RKO (cell line): ENCODE measurements around the gene SMPD3.
A peak's percentile ranks its signal among the peaks of the same experiment; 100 is the strongest.

Experiments used
- DNase-seq: peaks from one replicate; pipeline ENCODE4 v3.0.0-alpha.2; 2016; ENCODE audit warnings: low spot score

SMPD3 gene

DNA sequence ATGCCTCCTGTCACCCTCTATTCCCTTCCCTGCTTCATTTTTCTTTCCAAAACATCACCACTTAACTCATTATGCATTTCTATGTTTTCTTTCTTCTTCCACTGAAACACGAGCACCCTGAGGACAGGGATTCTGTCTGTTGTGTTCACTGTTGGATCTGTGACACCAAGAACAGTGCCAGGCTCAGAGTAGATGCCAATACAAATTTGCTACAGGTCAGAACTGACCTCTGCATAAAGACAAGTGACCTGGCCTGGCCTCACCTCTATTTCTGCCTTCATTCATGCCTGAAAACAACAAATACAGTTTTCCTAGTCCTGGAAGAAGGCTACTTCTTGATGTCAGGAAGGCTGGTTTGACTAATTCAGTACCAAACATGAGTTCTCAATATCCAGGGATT is 45.1 kb downstream of the SMPD3 start:
- no peak for DNase-seq

DNA sequence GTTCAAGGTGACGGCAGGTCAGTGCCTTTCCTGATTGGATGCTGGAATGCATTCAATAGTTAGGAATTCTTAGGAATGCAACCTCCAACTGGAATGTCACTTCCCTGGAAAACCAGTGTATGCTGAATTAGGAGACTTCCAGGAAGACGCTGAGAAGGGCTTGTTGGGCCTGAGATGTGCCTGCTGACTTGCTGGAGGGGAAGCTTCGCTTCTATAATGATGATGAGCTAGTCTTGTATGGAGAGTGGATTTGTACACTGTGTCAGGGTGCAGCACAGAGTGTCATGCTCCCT is 45.6 kb downstream of the SMPD3 start:
- no peak for DNase-seq

DNA sequence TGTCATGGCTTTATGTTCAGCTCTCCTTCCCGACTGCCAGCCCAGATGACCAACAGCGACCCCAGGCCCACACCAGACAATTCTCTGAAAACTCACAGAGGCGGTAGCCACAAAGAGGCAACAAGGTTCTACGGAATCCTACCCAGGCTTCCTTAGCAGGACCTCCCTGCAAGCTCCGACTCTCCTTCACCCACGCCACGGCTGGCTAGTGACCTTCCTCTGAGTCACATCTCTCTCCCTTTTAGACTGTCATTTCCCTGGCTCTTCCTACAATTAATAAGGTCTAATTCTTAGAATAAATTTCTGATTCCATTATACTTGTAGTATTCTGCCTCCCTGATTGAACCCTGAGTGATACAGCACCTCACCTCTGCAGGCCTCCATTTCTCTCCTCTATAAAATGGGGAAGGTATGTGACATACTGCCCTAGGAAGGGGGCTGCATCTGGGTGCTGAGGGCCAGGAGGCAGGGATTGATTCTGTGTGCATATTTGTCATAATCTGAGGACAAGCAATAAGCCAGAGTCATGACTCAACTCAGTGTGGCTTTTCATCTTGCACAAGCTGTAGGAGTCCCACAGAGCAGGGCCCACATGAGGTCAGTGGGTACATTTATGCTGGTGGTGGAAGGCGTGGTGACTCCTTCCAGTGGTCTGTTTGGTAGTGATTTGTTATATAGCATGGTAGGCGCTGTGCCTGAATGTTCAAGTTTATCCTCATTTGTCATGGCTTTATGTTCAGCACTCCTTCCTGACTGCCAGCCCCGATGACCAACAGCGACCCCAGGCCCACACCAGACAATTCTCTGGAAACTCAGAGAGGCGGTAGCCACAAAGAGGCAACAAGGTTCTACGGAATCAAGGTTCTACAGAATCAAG is 46.2 kb downstream of the SMPD3 start:
- peak; percentile 41 for DNase-seq

- no peak for DNase-seq
Measured at GRCh38 chr16:68400924-68401460, 47.3 kb downstream of the SMPD3 start.

DNA sequence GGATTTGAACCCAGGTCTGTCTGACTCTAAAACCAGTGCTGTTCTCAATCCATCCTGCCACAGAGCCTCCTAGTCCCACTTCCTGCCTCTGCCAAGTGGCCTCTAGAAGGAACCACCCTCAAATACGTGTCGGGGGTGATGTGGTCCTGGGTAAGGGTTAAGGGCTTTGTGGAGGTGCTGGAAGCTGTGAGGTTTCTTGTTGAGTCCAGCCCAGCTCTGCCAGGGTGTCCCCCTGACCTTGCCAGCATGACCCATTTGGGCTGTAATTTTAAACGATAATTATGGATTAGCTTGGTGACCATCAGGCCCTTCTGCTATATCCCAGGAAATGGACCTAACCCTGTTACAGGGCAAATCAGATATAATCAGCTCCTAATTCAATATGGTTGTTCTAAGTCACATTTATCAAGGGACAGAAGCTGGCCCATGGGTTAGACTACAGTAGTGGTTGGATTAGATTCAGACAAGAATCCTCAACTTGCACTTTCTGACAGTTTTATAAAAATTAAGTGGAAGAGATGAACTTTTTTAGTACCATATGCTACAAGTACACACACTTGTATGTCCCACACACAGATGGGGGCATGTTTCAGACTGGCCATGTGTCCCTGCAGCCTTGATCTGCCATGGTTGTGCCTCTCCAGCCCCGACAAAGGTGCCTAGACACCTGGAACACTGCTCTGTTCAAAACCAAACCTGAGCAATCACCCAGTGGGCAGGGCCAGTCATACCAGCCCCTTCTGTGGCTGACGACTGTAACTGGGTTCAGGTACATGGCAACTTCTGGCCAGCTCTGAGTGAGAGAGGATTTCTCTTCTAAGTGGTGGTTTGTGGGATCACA is 48.0 kb downstream of the SMPD3 start:
- no peak for DNase-seq

DNA sequence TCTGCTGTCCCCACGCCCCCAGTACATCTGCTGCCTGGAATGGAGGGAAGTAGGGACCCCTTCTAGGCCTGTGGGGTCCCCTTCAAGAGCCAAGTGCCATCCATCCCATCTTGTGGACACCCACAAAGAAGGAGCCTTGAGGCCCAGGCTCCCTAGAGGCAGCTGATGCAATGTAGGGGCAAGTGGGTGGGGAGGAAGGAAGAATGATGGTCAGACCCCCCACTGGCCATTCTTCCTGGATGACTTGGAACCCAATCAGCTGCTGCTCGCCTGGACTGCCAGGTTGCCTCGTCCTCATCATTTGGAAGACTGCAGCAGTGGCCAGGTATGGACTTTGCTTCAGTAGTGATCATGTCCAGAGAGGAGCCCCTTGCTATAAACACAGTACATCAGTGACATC is 48.9 kb downstream of the SMPD3 start:
- DNase-seq = no peak

- no peak for DNase-seq
Measured at GRCh38 chr16:68397710-68398201, 50.6 kb downstream of the SMPD3 start.

DNA sequence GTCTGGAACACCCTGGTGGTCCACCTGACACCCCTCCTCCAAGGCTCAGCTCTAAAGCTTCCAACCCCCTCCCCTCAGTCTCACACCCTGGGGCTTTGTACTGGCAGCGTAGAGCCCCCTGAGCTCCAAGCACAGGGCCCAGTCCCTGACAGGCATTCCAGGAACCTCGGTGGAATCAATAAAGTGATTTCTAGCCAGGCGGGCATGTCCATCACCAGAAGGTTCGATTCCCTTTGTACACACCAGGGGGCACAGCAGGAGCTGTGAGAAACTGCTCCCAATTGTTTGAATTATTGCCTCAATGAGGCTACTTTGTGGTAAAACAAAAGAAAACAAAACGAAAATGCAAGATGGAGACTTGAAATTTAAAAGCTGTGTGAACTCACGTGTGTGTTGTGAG is 51.8 kb downstream of the SMPD3 start:
- DNase-seq = peak; percentile 20

DNA sequence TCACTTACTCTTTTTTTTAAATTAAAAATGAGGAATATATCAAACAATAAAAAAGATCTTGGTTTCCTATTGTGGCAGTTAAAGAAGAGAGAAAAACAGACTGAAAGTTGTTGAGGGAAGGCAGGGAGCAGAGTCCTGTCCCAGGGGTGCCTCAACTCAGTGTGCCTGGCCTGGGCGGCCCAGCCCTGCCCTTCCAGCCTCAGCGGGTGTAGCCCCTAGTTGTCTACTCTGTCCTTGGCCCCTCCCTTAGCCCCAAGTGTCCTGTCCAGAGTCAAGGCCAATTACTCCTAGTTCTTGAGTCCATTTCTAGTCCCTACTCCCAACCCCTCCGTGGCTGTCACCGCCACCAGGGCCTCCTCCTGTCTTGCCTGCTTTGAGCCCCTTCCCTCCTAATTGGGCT is 52.5 kb downstream of the SMPD3 start:
- DNase-seq = no peak

DNA sequence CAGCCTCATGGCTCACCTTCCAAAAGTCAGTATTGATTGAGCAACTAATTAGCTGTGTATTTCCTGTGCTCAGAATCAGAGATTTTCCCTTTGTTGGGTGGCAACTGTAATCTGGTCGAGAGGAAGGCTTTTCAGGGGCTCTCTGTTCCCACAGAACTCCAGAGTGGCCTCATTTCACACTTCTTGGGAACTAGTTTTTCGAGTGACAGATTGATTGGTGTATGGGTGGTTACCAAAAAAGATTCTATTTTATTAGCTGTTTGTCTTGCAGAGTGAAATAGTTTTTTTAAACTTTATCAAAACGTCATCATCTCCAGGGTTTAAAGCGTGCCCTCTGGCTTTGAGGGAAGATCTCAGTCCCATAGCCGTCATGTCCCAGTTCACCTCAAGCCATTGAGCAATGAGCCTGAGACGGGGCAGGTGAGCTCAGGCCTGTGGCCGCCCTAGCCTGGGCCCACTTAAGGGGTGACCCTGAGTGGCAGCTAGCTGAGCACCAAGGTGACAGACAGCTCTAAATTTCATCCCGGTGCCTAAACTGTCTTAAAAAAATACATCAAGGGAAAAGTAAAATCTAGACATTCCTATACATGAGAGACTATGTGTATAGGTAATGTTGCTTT is 53.0 kb downstream of the SMPD3 start:
- no peak for DNase-seq

GRCh38 chr16:68393333-68393732 is 55.0 kb downstream of the SMPD3 start:
- DNase-seq = no peak

- no peak for DNase-seq
Measured at GRCh38 chr16:68389750-68390371, 58.4 kb downstream of the SMPD3 start.

DNA sequence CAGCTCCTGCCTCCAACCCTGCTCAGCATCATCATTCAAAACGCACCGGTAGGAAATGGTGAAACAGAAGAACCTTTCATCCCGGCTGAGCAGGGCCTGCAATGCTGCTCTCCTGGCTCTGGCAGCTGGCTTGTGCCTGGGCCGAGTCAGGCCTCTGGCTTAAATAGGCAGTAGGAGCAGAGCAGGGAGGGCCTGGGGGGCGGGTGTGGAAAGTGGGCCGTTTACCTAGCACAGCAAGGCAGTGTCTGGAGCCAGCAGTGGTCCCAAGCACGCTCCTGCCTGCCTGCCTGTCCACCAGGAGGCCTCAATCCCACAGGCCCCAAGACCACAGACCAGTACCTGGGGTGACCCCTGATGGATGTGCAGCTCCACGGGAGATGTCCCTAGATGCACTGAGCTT is 59.3 kb downstream of the SMPD3 start:
- DNase-seq = no peak

DNA sequence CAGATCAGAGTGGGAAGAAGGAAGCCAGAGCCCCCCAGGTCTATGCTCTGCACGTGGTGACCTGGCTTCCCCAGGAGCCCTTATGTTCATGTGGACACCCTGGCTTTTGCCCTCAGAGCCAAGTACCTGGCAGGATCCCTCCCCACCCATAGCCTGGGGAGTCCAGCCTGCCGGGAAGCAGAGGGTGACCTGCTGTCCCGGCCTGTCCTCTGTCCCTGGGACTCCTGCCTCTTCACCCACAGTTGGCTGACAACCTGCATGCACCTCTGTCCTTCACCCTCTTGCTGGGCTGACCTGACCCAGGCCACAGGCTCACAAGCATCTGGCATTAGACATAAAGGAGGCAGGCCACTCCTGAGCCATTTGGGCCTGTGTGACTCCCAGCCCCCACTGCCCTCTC is 60.2 kb downstream of the SMPD3 start:
- DNase-seq = no peak

DNA sequence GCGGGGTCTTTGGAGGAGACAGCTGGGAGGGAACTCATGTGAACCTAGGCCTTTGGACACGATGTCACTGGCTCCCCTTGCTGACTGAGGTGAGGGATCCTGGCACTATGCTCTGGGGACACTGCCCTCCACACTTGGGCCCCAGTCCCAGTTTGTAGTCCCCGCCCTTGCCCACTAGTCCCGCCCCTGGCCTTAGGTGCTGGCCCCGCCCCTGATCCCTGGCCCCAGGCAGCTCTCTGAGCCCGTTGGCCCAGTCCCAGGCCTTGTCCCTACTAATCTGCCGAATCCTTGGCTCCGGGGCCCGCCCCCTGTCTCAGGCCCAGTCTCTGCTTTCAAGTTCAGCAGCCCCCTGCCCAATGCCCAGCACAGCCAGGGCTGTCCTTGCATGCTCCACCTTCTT is 61.0 kb downstream of the SMPD3 start:
- DNase-seq = no peak

GRCh38 chr16:68386628-68387027 is 61.7 kb downstream of the SMPD3 start:
- DNase-seq = no peak

DNA sequence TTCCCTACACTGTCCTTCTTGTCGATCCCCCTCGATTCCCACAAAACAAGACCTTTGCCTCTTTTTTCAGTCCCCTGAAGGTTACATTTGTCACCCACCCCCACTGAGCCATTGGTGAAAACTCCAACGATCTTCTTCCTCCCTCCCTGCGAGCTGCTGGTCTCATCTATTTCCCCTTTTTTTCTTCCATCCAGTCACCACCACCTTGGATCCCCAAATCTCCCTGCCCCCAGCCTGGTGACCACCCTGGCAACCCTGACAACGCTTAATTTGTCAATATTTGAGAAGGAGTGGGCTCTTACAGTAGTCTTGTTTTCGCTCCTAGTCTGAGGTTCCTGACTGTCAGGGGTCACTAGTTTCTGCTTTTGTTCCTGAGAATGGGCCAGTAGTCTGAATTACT is 62.9 kb downstream of the SMPD3 start:
- DNase-seq = no peak

GRCh38 chr16:68384288-68385161 is 63.8 kb downstream of the SMPD3 start:
- DNase-seq = no peak

GRCh38 chr16:68383858-68384257 is 64.5 kb downstream of the SMPD3 start:
- no peak for DNase-seq

DNA sequence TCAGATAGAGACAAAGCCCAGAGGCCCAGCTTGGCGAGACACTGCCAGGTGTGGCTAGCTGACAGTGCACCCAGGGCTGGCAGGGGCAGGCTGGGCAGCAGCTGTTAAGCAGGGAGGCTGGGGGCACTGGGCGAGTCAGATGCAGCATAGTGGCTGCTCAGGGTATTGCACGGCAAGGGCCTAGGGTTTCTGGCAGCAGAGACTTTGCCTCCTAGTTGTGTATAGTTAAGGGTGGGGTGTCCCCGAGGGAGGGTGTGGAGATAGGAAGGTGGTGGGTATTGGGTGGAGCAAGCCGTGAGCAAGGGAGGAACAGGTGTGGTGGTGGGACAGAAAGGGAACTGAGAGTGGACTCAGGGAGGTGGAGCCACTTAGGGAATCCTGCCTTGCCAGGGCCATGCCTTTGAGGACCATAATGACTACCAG is 66.0 kb downstream of the SMPD3 start:
- DNase-seq = no peak

DNA sequence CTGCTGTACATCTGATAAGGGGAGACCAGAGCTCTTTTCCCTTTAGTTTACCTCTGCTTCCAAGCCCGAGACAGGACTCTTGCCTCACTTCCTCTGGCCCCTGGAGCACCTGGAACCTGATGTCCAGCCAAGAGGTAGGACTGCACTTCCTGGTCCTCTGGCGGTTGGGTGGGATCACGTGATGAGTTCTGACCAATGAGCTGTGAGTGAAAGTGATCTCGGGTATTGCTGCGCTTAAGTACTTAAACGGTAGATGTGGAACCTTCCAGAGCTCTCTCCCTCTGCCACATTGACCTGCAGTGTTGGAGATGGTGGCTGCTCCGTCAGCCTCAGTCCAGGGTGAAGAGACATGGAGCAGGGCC is 67.0 kb downstream of the SMPD3 start:
- DNase-seq = no peak
